ENCODE data around the gene SORCS2. TPM values are rescaled to one million over a fixed set of nuclear protein-coding genes. Genes with fewer than 3 reads are reported as not detected.

Gene SORCS2
- polyA plus RNA-seq, 1 donor = 6.9 TPM

DNA sequence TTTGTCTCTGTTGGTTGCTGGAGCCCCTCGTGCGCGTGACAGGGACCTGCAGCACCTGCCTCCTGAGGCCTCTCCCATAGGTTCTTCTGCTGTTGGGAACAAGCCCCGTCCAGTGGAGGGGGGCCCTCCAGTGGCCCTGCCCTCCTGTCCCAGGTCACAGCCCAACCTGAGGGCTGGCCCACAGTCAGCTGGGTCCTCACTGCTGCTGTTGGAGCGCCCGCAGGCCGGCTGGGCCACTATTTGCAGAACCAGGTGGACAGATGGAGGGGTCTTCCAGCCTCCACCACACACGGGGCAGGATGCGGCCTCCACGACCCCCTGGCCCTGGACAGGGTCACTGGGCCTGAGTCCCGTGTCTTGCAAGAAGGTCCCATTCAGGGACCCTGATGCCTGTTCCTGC is 293.8 kb downstream of the SORCS2 start:
- DNase-seq = no peak

DNA sequence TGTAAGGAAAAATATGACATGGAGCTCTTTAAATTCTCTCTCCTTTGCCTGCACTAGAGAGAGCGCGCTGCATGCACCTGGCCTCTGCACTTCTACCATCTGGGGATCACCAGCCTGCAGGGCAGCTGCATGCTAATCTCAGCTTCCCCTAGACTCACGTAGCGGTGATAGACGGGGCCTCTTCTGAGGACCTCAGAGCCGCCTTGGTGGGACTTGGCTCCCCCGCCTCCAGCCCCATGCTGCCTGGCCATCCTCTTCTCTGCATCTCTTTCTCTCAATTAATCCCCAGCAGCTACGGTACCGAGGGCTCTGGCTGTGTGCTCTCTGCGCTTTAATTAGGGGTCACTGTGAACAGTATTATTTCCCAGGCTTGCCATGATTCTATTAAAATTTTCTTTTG is 295.2 kb downstream of the SORCS2 start:
- DNase-seq = no peak

DNA sequence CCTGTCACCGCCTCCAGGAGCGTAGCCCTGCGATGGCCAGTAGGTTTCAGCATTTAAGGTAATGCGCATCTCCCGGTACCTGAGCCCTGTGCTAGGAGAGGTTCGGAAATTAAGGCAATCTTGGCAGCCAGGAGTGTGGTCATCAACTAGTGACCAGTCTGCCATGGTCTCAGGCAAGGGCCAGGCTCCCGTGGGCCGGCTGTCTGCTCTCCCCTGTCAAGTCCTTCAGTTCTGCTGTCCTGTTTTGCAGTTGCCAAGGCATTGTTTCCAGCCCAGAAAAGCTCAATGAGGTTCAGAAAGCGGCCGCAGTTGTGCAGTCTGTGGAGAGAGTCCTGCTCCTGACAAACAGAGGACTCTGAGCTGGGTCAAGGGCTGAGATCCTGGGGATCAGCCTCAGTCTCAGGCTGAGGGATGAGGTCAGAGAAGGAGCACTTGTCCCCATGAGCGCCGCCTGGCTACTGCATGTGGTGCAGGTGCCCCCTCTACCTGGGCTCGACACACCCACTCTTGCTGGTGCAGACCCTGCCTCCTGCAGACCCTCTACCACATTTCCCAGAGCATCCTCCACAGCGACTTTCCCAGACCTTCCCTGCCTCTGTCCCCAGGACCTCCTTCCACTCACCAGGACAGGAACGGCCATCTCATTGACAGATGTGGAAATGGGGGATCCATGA is 295.8 kb downstream of the SORCS2 start:
- no peak for DNase-seq

DNA sequence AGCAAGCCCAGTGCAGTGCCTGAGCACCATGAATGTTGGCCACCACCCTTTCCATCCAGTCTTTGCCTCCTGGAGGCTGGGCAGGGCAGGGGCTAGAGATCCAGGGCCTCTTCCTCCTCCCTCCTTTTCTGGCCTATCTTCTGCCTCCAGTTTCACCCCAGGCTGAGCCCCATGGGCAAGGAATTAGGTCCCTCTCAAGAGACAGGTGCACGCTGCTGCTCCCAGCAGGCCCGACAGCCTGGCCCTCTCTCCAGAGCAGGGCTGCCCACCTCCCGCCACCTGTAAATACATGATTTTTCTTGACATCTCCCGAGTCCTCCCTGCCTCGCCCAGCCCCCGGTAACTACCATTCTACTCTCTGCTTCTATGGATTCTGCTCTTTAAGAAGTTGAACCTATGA is 299.6 kb downstream of the SORCS2 start:
- no peak for DNase-seq

DNA sequence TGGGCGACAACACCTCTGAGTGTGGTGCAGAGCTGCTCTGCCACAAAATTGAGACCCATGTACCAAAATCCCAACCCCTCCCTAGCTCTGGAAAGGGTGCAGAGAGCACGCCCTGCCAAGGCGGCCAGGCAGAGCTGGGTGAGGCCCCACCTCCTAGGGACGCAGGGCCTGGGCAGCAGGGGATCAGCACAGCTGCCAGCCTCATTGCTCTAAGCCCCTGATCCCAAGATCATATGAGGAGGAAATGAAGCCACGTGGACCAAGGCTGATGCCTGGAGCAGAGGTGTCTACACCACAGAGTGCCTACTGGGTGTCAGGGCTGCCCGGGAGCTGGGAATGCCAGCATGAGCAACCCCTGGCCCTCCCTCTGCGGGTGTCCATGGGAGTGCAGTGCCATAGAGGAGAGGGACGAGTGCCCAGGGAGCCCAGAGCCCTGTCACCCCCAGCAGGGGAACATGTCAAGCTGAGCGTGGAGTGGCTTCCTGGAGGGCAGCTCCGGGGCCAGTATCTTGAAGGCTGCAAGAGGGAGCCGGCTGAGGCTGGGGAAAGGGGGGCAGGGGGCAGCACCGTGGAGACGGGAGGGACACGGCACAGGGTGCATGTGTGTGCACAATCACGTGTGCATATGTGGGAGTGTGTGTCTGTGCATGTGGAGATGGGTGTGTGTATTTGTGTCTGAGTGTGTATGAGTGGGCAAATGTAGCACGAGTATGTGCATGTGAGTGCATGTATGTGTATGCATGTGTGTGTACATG is 306.3 kb downstream of the SORCS2 start:
- DNase-seq = no peak

DNA sequence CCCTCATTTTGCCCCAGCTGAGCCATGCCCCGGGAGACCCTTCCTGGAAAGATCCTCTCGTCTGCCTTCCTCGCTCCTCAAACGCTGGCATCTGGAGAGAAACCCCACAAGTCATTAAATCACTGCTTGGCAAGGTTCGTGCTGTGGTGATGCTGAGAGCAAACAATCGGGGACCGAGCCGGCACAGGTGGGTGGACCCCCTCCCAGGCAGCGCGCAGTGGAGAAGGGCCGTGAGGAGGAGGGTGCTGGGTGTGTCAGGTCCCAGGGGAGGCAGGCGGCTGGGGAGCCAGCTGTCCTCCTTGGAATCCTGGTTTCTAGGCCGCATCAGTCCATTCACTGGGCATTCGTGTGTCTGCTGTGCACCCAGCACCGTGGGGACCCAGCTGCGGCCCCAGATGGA is 307.3 kb downstream of the SORCS2 start:
- no peak for DNase-seq

DNA sequence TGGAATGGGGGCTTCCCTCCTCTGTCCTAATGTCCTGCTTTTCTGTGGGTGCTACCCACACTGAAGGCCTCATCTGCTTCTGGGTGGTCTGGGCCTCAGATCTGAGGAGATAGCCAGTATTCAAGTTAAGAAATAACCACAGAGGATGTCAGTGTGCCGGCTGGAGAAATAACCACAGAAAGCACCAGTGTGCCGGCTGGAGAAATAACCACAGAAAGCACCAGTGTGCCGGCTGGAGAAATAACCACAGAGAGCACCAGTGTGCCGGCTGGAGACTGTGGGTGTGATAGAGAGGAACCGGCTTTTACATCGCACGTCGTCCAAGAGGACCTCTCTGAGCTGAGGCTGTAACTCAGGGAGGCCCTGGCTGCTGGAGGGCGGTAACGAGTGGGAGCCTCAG is 308.1 kb downstream of the SORCS2 start:
- DNase-seq = no peak

DNA sequence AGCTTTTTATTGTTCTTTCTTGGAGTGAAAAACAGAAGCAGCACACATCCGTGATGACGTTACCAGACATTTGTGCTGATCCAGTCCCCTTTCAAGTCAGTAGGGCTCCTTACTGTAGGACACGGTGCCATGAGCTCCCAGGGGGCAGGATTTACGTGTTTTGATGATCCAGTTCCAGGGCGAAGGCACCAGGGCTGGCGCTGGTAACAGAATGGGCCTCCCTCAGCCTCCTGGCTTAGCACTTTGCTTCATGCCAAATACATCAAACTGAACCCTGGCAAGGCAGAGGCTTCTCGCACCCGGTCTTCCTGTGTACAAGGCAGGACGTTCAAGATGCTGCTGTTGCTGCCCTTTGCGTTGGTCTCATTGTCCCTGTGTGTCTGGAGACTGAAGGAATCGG is 309.0 kb downstream of the SORCS2 start:
- DNase-seq = no peak

DNA sequence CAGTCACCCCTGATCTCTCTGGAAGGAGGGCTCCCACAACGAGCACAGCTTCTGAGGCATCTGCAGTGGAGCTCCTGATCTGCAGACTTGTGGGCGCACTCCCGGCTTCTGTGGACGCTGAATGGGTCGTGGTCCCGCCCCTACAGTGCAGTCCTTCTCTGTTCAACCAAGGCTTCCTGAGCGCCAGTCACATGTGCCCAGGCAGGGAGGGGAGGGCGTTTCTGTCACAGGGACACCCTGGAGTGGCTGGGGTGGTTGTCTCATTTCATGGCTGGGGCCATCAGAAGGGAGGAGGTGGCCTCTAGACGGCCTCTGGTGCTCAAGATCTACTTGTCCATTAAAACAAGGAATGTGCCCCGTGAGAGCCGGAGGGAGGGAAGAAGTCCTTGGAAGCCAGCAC is 309.5 kb downstream of the SORCS2 start:
- no peak for DNase-seq

DNA sequence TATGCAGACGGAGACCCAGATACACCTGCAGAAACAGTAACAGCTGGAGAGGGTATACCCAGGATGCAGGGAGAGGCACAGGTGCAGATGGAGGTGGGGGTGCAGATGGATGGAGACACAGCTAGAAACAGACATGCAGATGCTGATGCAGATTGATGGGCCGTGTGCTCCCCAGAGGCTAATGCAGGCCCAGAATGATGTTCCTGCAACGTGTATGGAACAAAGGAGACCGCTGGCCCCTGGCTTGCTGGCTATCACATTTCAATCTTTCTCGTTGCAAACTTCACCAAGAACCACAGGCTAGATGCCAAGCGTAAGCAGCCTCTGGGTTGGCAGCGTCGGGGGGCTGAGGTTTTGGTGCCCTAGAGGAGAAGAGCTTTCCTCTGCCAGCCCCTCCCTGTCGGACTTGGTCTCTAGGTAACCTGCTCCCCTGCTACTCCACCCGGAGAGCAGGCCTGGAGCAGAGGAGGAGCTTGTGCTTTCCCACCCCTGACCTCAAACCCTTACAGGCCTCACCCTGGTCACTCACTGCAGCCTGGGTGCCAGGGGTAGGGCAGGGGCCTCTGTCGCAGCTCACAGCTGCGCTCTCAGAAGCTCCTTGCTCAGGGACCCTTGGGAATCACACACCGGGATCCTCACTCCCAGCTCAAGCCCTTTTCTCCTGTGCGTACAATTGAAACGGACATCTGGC is 311.4 kb downstream of the SORCS2 start:
- no peak for DNase-seq

DNA sequence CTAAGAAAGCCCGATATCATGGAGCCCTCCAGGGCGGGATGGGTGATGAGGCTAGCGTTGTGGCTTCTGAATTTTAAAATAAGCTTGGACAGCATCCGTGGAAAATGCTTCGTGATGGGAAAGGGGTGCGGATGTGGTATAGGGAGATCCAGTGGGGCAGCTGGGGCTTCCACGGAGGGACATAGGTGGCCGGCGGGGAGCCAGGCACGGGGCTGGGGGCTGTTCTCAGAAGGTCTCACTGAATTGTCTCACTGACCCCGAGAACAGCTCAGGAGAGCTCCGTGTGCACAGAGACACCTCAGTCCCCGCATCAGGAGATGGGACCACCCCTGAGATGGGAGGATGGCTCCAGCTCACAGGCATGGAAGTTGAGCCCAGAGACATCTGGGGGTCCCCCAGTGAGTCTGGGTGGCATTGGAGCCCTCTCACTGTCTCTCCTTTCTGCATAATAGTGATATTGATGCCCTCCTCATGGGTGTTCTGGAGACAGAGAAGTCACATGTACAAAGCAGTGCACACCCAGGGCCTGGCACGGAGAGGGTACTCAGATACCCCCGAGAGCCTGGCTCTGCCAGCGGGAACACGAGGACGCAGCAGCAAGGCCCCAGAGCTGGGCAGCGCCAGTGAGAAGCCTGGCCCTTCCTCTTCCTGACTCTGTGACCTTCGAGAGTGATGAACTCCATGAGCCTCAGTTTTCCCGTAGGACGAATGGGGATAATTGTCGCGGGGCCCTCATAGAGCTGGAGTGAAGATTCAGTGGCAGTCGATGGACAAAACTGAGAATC is 313.0 kb downstream of the SORCS2 start:
- no peak for DNase-seq

DNA sequence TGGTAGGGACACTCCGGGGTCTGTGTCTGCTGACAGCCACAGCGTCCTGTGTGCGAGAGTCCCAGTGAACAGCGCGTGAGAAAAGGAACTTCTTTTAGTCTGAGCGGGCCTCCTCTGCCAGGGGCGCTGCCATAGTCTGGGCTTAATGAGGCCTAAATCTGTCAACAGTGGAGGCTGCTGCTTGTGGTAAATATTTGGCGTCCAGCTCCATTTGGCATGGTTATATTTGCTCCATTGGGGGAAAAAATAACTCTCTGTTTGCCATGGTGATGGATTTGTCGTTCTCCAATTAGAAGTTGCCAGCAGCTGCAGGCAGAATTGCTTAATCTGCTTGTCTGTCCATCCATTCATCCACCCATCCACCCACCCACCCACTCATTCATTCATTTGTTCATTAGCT is 313.8 kb downstream of the SORCS2 start:
- no peak for DNase-seq

DNA sequence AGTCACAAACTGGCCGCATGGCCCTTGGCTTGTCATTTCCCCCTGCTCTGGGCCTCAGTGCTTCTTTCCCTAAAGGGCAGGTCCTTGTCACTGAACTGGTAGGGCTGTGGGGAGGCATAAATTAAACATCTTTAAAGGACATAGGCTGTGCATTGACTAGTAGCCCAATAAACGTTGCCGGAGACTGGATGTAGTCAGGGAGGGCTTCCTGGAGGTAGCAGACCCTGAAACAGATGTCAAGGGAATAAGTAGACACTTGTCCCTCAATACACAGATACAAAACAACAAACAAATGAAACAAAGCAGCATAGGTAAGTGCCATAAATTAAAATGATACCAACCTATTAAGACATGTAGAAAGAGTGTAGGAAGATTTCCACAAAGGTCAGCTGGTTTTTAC is 314.2 kb downstream of the SORCS2 start:
- DNase-seq = no peak

DNA sequence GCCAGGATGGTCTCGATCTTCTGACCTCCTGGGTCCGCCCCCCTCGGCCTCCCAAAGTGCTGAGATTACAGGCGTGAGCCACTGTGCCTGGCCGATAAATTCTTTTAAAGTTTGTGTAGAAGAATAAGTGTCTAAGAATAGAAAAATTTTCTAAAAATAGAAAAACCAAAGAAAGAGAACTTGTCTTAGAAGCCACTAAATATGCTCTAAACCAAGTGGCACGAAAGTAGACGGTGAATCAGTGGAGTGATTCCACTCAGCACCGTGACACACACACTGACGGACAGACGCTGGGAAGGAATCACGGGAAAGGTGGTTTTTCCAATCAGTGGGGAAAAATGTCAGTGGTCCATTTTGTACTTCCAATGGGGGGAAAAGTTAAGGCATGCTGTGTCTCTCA is 315.0 kb downstream of the SORCS2 start:
- no peak for DNase-seq

DNA sequence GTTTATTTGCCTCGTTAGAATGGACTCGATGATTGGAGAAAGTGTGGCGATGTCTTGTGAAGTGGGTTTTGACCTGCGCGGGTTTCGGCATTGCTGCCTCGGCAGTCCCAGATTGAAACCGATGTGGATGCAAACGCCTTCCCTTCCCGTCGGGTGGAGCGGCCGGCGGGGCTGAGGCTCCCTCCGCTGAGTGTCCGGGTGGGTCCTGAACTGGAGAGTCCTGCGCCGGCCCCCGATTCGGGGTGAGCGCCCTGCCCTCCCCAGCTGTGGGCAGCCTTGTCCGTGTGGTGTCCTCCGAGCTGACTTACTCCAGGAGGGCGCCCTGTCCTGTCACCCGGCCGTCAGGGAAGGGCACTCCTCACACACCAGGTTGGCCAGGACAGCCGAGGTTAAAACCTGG is 317.7 kb downstream of the SORCS2 start:
- no peak for DNase-seq

DNA sequence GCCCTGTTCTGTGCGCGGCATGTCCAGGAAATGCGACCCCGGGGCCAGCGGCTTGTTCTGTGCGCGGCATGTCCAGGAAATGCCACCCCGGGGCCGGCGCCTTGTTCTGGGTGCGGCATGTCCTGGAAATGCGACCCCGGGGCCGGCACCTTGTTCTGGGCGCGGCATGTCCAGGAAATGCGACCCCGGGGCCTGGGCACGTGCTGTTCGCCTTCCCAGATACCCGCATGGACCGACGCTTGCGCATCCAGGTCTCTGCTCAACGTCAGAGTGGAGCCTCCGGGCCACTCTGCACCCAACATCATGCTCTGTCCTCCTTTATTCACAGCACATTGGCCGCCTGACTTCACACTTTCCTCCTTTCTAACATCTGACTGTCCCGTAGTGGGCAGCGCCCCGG is 318.2 kb downstream of the SORCS2 start:
- no peak for DNase-seq

DNA sequence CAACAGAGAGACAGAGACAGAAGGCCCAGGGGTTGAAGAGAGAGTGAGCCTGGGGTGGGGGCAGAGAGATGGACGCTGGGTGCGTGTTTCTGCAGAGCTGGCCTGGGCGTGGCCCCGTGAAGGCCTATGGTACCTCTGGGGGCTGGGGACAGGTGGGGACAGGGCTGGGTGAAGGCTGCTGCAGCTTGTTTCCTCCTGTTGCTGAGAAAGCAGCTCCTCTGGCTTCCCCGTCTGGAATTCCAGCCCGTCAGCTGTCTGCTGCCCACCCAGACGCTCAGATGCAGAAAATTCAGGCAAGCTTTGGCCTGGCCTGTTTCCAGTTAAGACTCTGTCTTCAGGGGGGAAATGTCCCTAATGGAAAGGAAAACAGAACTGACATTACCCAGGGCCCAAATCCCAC is 319.2 kb downstream of the SORCS2 start:
- no peak for DNase-seq

DNA sequence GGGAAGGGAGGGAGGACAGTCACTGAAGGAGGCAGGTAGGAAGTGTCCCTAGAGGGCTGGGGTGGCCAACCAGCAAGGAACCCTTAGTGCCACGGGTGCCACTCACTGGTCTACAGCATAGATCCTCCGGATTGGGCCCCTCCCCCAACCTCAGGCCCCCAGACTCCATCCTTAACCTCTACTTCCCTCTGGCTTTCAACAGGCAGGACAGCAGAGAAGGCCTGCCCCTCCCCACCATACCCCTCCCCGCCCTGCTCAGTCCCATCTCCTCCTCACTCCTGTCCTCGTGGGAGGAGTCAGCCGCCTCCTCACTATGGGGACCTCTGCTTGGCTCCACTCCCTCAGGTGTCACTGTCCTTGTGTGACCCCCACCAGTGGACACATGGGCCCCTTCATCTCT is 320.1 kb downstream of the SORCS2 start:
- DNase-seq = no peak

DNA sequence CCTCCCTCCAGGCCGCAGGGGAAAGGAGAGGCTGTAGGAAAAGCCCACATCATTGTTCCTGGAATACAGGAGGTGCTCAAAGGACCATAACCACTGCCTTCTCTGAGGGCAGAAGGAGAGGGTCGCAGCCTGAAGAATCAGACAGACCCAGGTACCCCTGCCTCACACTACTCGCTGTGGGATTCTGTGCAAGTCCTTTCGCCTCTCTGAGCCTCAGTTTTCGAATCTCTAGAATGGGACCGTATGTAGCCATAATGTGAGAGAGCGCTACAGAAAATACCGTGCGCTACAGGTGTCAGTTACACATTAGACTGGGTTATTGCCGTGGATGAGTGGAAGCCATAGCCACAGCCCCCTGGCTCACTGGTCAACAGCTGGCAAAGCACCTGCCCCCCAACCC is 320.6 kb downstream of the SORCS2 start:
- DNase-seq = no peak

DNA sequence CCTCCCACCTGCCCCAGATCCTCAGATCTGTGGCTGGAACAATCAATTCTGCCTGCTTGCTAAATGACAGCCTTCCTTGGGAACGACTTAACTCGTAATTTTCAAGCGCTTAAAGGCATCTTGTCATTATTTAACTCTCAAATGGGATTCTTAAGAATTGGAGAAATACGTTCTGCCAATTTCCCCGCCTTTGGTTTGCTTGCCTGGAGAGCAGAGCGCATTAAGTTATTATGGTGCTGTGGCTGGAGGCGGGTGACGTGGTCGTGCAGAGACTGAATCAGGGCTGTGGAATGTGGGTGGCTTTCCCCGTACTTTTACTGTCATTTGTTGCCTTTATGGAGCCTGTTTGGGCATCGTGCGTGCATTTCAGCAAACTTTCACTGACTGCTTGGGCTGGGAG is 321.3 kb downstream of the SORCS2 start:
- no peak for DNase-seq

DNA sequence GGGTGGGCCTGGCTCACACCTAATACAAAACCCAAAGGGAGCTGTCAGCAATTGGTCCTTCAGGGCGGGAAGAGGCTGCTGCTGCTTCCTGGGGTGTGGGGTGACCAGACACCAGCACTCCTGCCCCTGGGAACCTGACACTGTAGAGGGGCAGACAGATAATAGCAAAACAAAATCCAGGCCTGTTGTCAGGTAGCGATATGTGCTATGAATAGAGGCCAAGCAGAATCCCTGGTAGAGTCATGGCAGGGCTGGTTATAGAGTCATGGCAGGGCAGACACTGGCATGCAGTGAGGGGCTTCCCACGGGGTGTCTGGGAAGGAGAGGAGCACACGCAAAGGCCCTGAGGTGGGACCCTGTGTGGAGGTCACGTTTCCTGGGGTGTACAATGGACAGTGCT is 321.9 kb downstream of the SORCS2 start:
- no peak for DNase-seq

DNA sequence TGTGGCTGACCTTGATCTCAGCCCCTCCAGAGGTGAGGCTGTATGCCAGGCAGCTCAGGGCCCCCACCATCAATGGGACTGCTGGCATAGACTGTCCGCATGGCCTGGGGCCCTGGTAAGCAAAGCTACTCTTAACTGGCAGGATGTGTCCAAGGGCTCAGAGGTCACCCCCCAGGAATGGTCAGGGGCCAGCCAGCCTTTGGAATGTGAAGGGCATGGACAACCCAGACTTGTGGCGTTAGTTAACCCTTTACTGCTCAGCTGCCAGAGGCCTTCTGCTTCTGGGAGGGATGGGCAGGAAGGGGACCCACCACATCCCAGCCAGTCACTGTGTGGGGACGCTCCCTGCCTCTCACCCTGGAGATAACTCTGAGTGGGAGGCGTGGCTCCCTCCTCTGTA is 322.5 kb downstream of the SORCS2 start:
- no peak for DNase-seq

DNA sequence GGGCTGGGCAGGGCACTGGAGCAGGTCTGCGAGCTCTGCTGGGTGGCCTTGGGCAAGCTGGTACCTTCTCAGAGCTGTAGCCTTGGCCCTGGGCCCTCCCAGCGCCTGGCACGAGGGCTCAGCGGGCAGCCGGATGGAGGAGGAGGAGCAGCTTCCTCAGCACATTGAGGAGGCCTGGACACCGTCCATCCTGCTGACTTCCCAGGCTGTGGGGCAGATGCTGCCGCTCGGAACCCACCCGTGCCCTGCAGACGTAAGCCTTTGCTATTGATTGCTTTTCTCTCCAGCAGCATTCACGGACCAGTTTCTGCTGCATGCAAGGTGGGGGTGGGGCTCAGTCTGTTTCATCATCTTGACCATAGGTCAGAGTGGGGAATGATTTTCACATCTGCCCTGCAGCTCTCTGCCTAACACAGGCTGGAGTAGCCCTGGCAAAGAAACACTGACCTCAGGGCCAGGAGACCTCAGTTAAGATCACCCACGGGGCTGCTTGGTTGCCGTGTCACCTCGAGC is 323.1 kb downstream of the SORCS2 start:
- no peak for DNase-seq
